Measurements from ENCODE around the gene KIF26B. TPM values are rescaled to one million over a fixed set of nuclear protein-coding genes. Genes with fewer than 3 reads are reported as not detected.

KIF26B gene
- total RNA-seq, 1 experiment from 2014 or later: 0.04 TPM

DNA sequence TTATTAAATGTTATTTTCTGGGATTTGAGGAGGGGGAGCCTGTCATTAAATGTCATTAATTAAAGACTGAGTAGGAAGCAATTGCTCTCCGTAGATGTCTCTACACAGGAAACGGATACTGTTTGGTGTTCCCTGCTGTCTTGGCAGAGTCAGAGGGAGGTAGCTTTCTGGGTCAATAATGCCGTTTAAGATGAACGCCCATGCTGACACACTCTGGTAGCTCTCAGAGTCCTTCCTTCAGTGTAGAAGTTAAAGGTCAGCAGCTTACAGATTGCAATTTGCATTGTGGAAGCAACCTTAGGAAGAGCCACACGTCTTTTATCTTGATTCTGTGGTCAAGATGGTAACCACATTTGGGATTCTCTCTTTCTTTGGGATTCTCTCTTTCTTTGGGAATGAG is 257.5 kb downstream of the KIF26B start:
- no peaks in the 10 kb centered on the region for H3K4me1 ChIP-seq (ENCODE audit: insufficient read depth, low read length)
- ATAC-seq (no peak), DNase-seq (no peak)
- BruUV-seq (replicated peaks): no TSS peak
- H3K27me3 ChIP-seq (ENCODE audit: low read length): peaks cover 71% of the 10 kb centered on the region
- TF ChIP-seq EZH2phosphoT487 (IDR thresholded peaks at IDR 0.05; ENCODE audit: borderline replicate concordance, low read length) (no peak), EZH2 (IDR thresholded peaks at IDR 0.05; ENCODE audit: low read length, unreplicated experiment) (no peak)
- TF ChIP-seq, protein P1, sequence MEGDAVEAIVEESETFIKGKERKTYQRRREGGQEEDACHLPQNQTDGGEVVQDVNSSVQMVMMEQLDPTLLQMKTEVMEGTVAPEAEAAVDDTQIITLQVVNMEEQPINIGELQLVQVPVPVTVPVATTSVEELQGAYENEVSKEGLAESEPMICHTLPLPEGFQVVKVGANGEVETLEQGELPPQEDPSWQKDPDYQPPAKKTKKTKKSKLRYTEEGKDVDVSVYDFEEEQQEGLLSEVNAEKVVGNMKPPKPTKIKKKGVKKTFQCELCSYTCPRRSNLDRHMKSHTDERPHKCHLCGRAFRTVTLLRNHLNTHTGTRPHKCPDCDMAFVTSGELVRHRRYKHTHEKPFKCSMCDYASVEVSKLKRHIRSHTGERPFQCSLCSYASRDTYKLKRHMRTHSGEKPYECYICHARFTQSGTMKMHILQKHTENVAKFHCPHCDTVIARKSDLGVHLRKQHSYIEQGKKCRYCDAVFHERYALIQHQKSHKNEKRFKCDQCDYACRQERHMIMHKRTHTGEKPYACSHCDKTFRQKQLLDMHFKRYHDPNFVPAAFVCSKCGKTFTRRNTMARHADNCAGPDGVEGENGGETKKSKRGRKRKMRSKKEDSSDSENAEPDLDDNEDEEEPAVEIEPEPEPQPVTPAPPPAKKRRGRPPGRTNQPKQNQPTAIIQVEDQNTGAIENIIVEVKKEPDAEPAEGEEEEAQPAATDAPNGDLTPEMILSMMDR (conservative IDR thresholded peaks at IDR 0.05; ENCODE audit: low read depth, low read length): no peak
- no peaks in the 10 kb centered on the region for H3K9me3 ChIP-seq (ENCODE audit: low read length)
- POLR2A ChIA-PET (ENCODE audit: unreplicated experiment): no interaction called here
- H3K4me2 ChIP-seq (ENCODE audit: low read length): no peak overlapping the region
- intact Hi-C loops (cut with micrococcal nuclease): no loop called here
- H3F3A ChIP-seq (ENCODE audit: low read length, unreplicated experiment): no peaks in the 10 kb centered on the region
- no peaks in the 10 kb centered on the region for H4K20me1 ChIP-seq (ENCODE audit: low read length)
- H3K9ac ChIP-seq (ENCODE audit: low read length): no peak overlapping the region
- no peak overlapping the region for H3K27ac ChIP-seq (ENCODE audit: low read length)
- H3K4me3 ChIP-seq (ENCODE audit: low read length): no peak overlapping the region
- H3K36me3 ChIP-seq (ENCODE audit: low read depth, low read length): no peaks in the 10 kb centered on the region
- CTCF ChIA-PET: no interaction called here
- no peak overlapping the region for H2AFZ ChIP-seq (ENCODE audit: low read length)
- no peaks in the 10 kb centered on the region for H3K9me2 ChIP-seq (replicated peaks; ENCODE audit: low read length)
- H3K79me2 ChIP-seq (ENCODE audit: low read length): no peaks in the 10 kb centered on the region

DNA sequence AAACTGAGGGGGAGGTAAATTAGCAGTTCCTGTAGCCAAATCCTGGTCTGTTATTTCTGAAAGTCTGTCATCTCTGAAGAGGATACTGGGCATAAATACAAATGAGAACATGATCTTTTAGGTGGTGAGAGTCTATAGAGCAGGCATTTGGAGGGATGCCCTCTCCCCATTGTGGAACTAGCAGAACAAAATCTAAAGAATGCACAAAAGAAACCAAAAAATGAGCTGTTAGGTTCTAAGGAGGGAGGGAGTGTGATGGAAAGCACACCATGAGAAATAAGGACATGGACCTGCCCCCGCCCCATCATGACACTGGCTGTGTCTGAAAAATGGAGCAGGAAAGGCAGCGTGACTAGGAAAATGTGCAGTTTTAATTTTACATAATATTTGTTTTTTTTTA is 262.0 kb downstream of the KIF26B start:
- TF ChIP-seq EZH2 (IDR thresholded peaks at IDR 0.05; ENCODE audit: low read length, unreplicated experiment) (no peak), EZH2phosphoT487 (IDR thresholded peaks at IDR 0.05; ENCODE audit: borderline replicate concordance, low read length) (no peak)
- TF ChIP-seq, protein P1 (conservative IDR thresholded peaks at IDR 0.05; ENCODE audit: low read depth, low read length): no peak
- ChIA-PET CTCF (no interaction called here), POLR2A (ENCODE audit: unreplicated experiment) (no interaction called here)
- Histone ChIP-seq H3K9ac (ENCODE audit: low read length) (no peak overlapping the region), H3K4me2 (ENCODE audit: low read length) (no peak overlapping the region), H2AFZ (ENCODE audit: low read length) (no peak overlapping the region), H3K79me2 (ENCODE audit: low read length) (no peaks in the 10 kb centered on the region), H3K9me2 (replicated peaks; ENCODE audit: low read length) (no peaks in the 10 kb centered on the region), H3K4me1 (ENCODE audit: insufficient read depth, low read length) (no peaks in the 10 kb centered on the region), H3K4me3 (ENCODE audit: low read length) (no peak overlapping the region), H3F3A (ENCODE audit: low read length, unreplicated experiment) (no peaks in the 10 kb centered on the region), H3K9me3 (ENCODE audit: low read length) (no peaks in the 10 kb centered on the region), H4K20me1 (ENCODE audit: low read length) (no peaks in the 10 kb centered on the region), H3K36me3 (ENCODE audit: low read depth, low read length) (no peaks in the 10 kb centered on the region), H3K27ac (ENCODE audit: low read length) (no peak overlapping the region), H3K27me3 (ENCODE audit: low read length) (peaks cover 94% of the 10 kb centered on the region)
- no TSS peak for BruUV-seq (replicated peaks)
- ATAC-seq: no peak
- DNase-seq: no peak
- intact Hi-C loops (cut with micrococcal nuclease): no loop called here

DNA sequence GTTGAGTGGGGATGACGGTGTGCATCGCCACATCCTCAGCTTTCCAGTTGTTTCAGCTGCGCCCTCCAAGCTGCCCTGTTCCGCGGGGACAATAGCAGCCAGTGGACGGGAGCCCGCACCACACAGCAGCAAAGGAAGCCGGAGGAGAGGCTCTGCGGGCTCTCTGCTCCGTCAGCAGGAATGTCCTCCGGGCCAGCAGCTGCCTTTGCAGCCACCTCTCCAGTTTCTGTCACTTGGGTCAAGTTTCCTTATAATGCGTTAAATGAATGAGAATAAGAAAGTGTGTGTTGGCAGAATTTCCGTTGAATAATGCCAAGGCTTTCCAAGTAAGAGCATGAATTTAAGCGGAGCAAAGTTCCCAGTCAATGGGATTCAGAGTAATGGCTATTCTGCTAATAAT is 263.3 kb downstream of the KIF26B start:
- intact Hi-C loops (cut with micrococcal nuclease): no loop called here
- H3K27ac ChIP-seq (ENCODE audit: low read length): no peak overlapping the region
- no peaks in the 10 kb centered on the region for H3K9me2 ChIP-seq (replicated peaks; ENCODE audit: low read length)
- H3K27me3 ChIP-seq (ENCODE audit: low read length): peaks cover 91% of the 10 kb centered on the region
- ChIA-PET CTCF (no interaction called here), POLR2A (ENCODE audit: unreplicated experiment) (no interaction called here)
- no TSS peak for BruUV-seq (replicated peaks)
- no peak overlapping the region for H3K9ac ChIP-seq (ENCODE audit: low read length)
- H4K20me1 ChIP-seq (ENCODE audit: low read length): no peaks in the 10 kb centered on the region
- H3K36me3 ChIP-seq (ENCODE audit: low read depth, low read length): no peaks in the 10 kb centered on the region
- no peak overlapping the region for H3K4me3 ChIP-seq (ENCODE audit: low read length)
- no peak for DNase-seq
- no peak overlapping the region for H2AFZ ChIP-seq (ENCODE audit: low read length)
- ATAC-seq: no peak
- no peaks in the 10 kb centered on the region for H3K9me3 ChIP-seq (ENCODE audit: low read length)
- no peak overlapping the region for H3K4me2 ChIP-seq (ENCODE audit: low read length)
- no peaks in the 10 kb centered on the region for H3F3A ChIP-seq (ENCODE audit: low read length, unreplicated experiment)
- TF ChIP-seq EZH2 (IDR thresholded peaks at IDR 0.05; ENCODE audit: low read length, unreplicated experiment): no peak
- TF ChIP-seq EZH2phosphoT487 (IDR thresholded peaks at IDR 0.05; ENCODE audit: borderline replicate concordance, low read length): no peak
- TF ChIP-seq, protein P1 (conservative IDR thresholded peaks at IDR 0.05; ENCODE audit: low read depth, low read length): no peak
- no peaks in the 10 kb centered on the region for H3K79me2 ChIP-seq (ENCODE audit: low read length)
- no peaks in the 10 kb centered on the region for H3K4me1 ChIP-seq (ENCODE audit: insufficient read depth, low read length)
